Stimulated activated CD4-positive, alpha-beta T cell treated with anti-CD3 and anti-CD28 coated beads, Interleukin-15, amount 100 ng/mL, for 1 hour (primary cell): ENCODE data around the gene MRPS18A.
A peak's percentile ranks its signal among the peaks of the same experiment; 100 is the strongest.
"Not testable (repeated sequence)": the region's sequence is repeated elsewhere in the genome, so short reads cannot be mapped to it uniquely, and the experiment has no call there.

ENCODE experiments used
- DNase-seq, 2 donors: peaks; one replicate each; pipeline ENCODE4 v3.0.0-alpha.2; 2020; ENCODE audit warnings: low read depth in 1 of 2, low spot score in 1 of 2

The MRPS18A gene

GRCh38 chr6:43671801-43672690 lies 15.5 kb downstream of the MRPS18A start:
- no peak for DNase-seq

DNA sequence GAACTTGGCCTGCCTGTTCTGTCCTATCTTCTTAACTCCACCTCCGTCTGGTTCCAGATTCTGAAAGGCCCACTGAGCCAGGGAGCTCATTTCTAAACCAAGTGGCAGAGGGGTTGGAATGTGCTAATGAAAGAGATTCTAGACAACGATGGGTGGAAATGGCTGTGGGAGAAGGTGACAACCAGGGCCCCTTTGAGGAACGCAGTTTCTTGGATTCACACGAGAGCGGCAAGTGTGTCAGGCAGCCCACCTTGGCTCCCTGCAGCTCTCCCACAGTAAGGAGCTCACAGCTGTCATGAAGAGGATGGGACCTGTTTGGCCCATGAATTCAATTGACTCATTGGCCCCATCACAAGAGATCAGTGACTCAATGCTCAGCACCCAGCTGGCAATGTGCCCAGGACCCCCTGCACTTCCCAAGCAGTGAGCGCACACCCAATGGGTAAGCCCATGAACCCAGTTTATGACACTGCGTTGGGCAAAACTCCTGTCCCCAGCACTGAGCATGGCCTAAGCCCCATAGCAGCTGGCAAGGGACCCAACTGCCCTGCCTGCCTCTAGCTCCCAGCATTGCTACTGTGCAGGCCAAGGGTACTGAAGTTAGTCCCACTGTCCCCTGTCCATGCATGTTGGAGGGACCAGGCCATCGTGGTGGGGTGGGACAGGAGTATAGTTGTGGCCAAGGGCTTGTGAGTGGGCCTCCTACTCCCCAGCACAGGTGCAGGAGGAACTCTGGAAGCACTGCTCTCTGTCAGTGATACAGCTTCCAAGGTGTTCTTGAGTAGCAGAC lies 16.4 kb downstream of the MRPS18A start:
- no peak for DNase-seq

GRCh38 chr6:43670623-43670986 lies 17.0 kb downstream of the MRPS18A start:
- no peak for DNase-seq

- DNase-seq = no peak
Measured at GRCh38 chr6:43669922-43670622, 17.5 kb downstream of the MRPS18A start.

- DNase-seq = no peak
Measured at GRCh38 chr6:43669050-43669921, 18.3 kb downstream of the MRPS18A start.

GRCh38 chr6:43668151-43669028 lies 19.2 kb downstream of the MRPS18A start:
- DNase-seq = peak; percentile 8 to 32

- DNase-seq = peak; percentile 61 to 81
Measured at GRCh38 chr6:43667245-43668150, 20.1 kb downstream of the MRPS18A start.

- DNase-seq = no peak
Measured at GRCh38 chr6:43666196-43666920, 21.2 kb downstream of the MRPS18A start.

- no peak for DNase-seq
Measured at GRCh38 chr6:43665376-43665775, 22.2 kb downstream of the MRPS18A start.

GRCh38 chr6:43662948-43663347 lies 24.6 kb downstream of the MRPS18A start:
- not testable (repeated sequence) for DNase-seq

GRCh38 chr6:43658161-43658560 lies 29.4 kb downstream of the MRPS18A start:
- no peak for DNase-seq

DNA sequence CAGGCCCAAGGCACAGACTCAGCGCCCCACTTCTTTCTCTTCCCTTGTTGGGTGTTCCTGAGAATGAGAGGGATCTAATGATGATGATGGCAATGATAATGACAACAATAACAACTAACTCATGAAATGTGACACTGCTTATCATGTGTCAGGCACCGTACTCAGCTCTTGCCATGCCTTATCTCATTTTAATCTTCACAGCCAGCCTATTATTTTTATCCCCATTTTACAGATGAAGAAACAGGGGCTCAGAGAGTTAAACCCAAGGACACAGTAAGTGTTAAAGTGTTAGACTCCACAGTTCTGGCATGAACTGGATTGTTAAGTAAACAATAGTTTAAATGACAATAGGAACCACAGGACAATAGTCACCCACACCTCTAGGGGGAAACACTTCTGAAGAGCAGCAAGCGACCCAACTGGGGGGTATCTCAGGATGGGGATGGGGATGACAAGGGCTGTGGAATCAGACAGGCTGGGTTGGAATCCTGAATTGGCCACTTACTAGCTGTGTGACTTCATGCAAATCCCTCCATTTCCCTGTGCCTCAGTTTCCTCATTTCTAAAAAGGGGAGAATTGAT lies 30.3 kb downstream of the MRPS18A start:
- DNase-seq = no peak

- not testable (repeated sequence) for DNase-seq
Measured at GRCh38 chr6:43652822-43653221, 34.8 kb downstream of the MRPS18A start.

DNA sequence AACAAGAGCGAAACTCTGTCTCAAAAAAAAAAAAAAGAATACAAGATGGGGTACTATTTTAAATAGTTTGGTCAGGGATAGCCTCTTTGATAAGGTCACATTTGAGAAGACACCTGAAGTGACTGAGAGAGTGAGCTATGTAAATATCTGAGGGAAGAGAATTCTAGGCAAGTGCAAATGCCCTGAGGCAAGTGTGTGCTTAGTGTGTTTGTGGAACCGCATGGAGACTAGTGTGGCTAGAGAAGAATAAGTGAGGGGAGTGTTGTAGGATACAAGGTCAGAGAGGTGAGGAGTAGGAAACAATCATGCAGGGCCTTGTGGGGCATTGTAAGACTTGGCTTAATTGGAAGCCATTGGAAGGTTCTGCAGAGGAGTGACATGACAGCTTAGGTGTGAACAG lies 39.3 kb downstream of the MRPS18A start:
- DNase-seq = no peak

DNA sequence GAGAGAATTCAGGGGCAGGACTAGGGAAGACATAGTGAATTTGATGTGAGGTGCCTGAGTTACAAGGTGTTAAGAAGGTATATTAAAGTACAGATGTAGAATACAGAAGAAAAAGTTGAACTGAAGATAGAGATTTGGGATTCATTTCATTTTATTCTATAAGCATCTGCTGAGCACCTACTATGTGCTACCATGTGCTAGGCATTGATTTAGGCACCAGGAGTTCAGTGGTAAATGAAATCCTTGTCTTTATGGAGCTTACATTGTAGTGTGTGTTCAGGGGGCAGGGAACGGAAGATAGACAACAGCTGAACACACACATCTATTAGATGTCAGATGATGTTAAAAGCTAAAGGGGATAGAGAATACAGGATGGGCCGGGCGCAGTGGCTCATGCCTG lies 40.0 kb downstream of the MRPS18A start:
- no peak for DNase-seq

DNA sequence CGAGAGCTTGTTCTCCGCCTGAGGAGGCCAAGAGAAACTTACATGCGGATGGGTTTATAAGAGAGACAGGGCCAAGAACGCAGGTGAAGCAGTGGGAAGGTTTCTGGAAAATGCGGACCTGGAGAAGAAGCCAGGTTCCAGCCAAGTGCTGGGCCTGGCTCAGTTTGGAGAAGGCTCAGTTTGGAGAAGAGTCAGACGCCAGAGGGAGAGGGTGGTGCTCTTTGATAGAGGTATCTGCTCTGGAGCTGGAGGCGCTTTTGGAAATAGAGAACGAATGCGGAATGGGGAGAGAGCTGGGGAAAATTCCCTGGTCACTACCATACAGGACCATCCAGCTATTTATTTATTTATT lies 42.0 kb downstream of the MRPS18A start:
- DNase-seq = no peak

GRCh38 chr6:43644940-43645612 lies 42.5 kb downstream of the MRPS18A start, which contains the start of gene RSPH9:
RSPH9 (plus strand) TSS chr6:43645036; CDS start chr6:43645099, 63 bp downstream.
- DNase-seq = peak in 1 of 2 donors; percentile 47
